ENCODE measurements around the gene CD4. TPM values are rescaled to one million over a fixed set of nuclear protein-coding genes. Genes with fewer than 3 reads are reported as not detected.

CD4 gene
- total RNA-seq, 4 donors from 2014 or later = 1.00 to 7.9 (median 2.8) TPM

GRCh38 chr12:6810758-6811157 is 21.4 kb downstream of the CD4 start:
- H3K4me1 ChIP-seq = no peaks in the 10 kb centered on the region
- H3K27ac ChIP-seq = no peak overlapping the region
- H3K27me3 ChIP-seq = no peaks in the 10 kb centered on the region
- no peak for DNase-seq
- WGBS, 2 donors (ENCODE audit: low coverage in 1 of 2) = 68 to 100% methylated on average over 1 of the region's 1 CpG
- H3K9me3 ChIP-seq = no peaks in the 10 kb centered on the region
- TF ChIP-seq, protein P1, sequence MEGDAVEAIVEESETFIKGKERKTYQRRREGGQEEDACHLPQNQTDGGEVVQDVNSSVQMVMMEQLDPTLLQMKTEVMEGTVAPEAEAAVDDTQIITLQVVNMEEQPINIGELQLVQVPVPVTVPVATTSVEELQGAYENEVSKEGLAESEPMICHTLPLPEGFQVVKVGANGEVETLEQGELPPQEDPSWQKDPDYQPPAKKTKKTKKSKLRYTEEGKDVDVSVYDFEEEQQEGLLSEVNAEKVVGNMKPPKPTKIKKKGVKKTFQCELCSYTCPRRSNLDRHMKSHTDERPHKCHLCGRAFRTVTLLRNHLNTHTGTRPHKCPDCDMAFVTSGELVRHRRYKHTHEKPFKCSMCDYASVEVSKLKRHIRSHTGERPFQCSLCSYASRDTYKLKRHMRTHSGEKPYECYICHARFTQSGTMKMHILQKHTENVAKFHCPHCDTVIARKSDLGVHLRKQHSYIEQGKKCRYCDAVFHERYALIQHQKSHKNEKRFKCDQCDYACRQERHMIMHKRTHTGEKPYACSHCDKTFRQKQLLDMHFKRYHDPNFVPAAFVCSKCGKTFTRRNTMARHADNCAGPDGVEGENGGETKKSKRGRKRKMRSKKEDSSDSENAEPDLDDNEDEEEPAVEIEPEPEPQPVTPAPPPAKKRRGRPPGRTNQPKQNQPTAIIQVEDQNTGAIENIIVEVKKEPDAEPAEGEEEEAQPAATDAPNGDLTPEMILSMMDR (IDR thresholded peaks at IDR 0.05) = no peak
- TF ChIP-seq POLR2A (IDR thresholded peaks at IDR 0.05) (no peak), EP300 (IDR thresholded peaks at IDR 0.05; ENCODE audit: low read depth) (no peak), POLR2AphosphoS5 (IDR thresholded peaks at IDR 0.05) (no peak)
- H3K36me3 ChIP-seq = no peaks in the 10 kb centered on the region
- H3K4me3 ChIP-seq = no peak overlapping the region
- intact Hi-C loops (cut with DNase I; ENCODE audit: low total_unique reads) (no loop called here), in situ Hi-C loops (cut with MboI; ENCODE audit: low pct_ligation_motif_present in 1 of 4, low pct_unique_long_range_greater_than_20kb in 1 of 4, low sequenced_read_pairs in 3 of 4) (no loop called here)

GRCh38 chr12:6813363-6813762 is 24.0 kb downstream of the CD4 start:
- Histone ChIP-seq H3K36me3 (no peaks in the 10 kb centered on the region), H3K27me3 (no peaks in the 10 kb centered on the region), H3K4me1 (no peaks in the 10 kb centered on the region), H3K27ac (no peak overlapping the region), H3K4me3 (no peak overlapping the region), H3K9me3 (no peaks in the 10 kb centered on the region)
- intact Hi-C loops (cut with DNase I; ENCODE audit: low total_unique reads) = no loop called here
- TF ChIP-seq EP300 (IDR thresholded peaks at IDR 0.05; ENCODE audit: low read depth) (no peak), POLR2A (IDR thresholded peaks at IDR 0.05) (no peak), POLR2AphosphoS5 (IDR thresholded peaks at IDR 0.05) (no peak)
- TF ChIP-seq, protein P1 (IDR thresholded peaks at IDR 0.05) = no peak
- WGBS, 2 donors (ENCODE audit: low coverage in 1 of 2) = 29 to 33% methylated on average over 4 of the region's 4 CpGs
- in situ Hi-C loops (cut with MboI; ENCODE audit: low pct_ligation_motif_present in 1 of 4, low pct_unique_long_range_greater_than_20kb in 1 of 4, low sequenced_read_pairs in 3 of 4) = no loop called here
- DNase-seq = no peak

DNA sequence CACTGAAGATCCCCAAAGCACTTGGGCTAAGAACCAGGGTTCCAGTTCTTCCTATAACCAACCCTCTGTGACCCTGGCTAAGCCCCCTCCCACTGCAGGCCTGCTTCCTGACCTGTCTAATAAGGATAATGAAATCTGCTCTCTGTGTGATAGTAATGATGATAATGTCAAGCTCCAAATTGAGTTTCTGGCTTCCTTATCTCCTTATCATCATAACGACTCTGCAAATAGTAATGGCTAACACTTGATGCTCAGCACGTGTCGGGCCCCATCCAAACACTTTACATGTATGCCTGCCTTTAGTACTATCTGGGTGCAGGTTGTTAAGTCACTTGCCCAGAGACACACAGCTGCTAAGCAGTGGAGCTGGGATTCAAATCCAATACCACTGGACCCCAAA is 27.3 kb downstream of the CD4 start:
- no peak overlapping the region for H3K4me3 ChIP-seq
- DNase-seq = no peak
- H3K27ac ChIP-seq = no peak overlapping the region
- intact Hi-C loops (cut with DNase I; ENCODE audit: low total_unique reads) (no loop called here), in situ Hi-C loops (cut with MboI; ENCODE audit: low pct_ligation_motif_present in 1 of 4, low pct_unique_long_range_greater_than_20kb in 1 of 4, low sequenced_read_pairs in 3 of 4) (no loop called here)
- H3K27me3 ChIP-seq = peaks cover 1% of the 10 kb centered on the region
- 67% methylated on average over 3 of the region's 3 CpGs; no CpG with 5 or more reads in 1 of the 2 donors for WGBS, 2 donors (ENCODE audit: low coverage in 1 of 2)
- peaks cover 0 to 5% (median 3%) of the 10 kb centered on the region in 4 donors for H3K4me1 ChIP-seq
- no peaks in the 10 kb centered on the region for H3K36me3 ChIP-seq
- no peaks in the 10 kb centered on the region for H3K9me3 ChIP-seq
- TF ChIP-seq, protein P1 (IDR thresholded peaks at IDR 0.05) = no peak
- TF ChIP-seq EP300 (IDR thresholded peaks at IDR 0.05; ENCODE audit: low read depth) (no peak), POLR2A (IDR thresholded peaks at IDR 0.05) (no peak), POLR2AphosphoS5 (IDR thresholded peaks at IDR 0.05) (no peak)

- in situ Hi-C loops (cut with MboI; ENCODE audit: low pct_ligation_motif_present in 1 of 4, low pct_unique_long_range_greater_than_20kb in 1 of 4, low sequenced_read_pairs in 3 of 4) (no loop called here), intact Hi-C loops (cut with DNase I; ENCODE audit: low total_unique reads) (no loop called here)
- no peak for TF ChIP-seq EP300 (IDR thresholded peaks at IDR 0.05; ENCODE audit: low read depth)
- TF ChIP-seq, protein P1 (IDR thresholded peaks at IDR 0.05) = no peak
- no peak for TF ChIP-seq POLR2A (IDR thresholded peaks at IDR 0.05)
- TF ChIP-seq POLR2AphosphoS5 (IDR thresholded peaks at IDR 0.05) = no peak
- peaks cover 6% of the 10 kb centered on the region for H3K27me3 ChIP-seq
- no peak overlapping the region for H3K4me3 ChIP-seq
- no peak for DNase-seq
- H3K9me3 ChIP-seq = no peaks in the 10 kb centered on the region
- 94% methylated on average over 8 of the region's 8 CpGs; no CpG with 5 or more reads in 1 of the 2 donors for WGBS, 2 donors (ENCODE audit: low coverage in 1 of 2)
- H3K27ac ChIP-seq = no peak overlapping the region
- H3K4me1 ChIP-seq = peaks cover 4 to 10% (median 8%) of the 10 kb centered on the region in 4 donors
- no peaks in the 10 kb centered on the region for H3K36me3 ChIP-seq
Observed at GRCh38 chr12:6817098-6817497, 27.8 kb downstream of the CD4 start.
